A549 treated with dexamethasone at 1 μM for 4 hours (cell line): ENCODE data around the gene EREG. TPM values are rescaled to one million over a fixed set of nuclear protein-coding genes. Genes with fewer than 3 reads are reported as not detected.

ENCODE experiments used
- total RNA-seq: library from RNA; stranded (reverse); fragments of 200-300 nt; extraction: Qiagen RNA extraction; gene quantifications from 5 replicates; pipeline ENCODE4 v1.2.3, GENCODE V29; 2022

The EREG gene
- 8.0 to 11.6 TPM (median 9.8 TPM) in 5 replicates for total RNA-seq

GRCh38 chr4:74364652-74365491 lies at the start of gene EREG:
EREG (plus strand) TSS chr4:74365145; CDS start chr4:74365309, 164 bp downstream.

Other genes with a start within 250 kb of the EREG start
- 7.2 to 9.5 TPM (median 8.9 TPM) in 5 replicates for gene MTHFD2L, start 207.0 kb upstream of the EREG start, total RNA-seq
- gene EPGN, start 56.7 kb upstream of the EREG start, total RNA-seq = 0.35 TPM in 1 of 5 replicates, not detected in the others
- gene AREG, start 80.0 kb downstream of the EREG start, total RNA-seq = 23.1 to 24.2 TPM (median 23.8 TPM) in 5 replicates